ENCODE data around the gene UGT1A7. TPM values are rescaled to one million over a fixed set of nuclear protein-coding genes. Genes with fewer than 3 reads are reported as not detected.

The UGT1A7 gene
- total and polyA plus RNA-seq, 2 experiments from 2014 or later: not detected

DNA sequence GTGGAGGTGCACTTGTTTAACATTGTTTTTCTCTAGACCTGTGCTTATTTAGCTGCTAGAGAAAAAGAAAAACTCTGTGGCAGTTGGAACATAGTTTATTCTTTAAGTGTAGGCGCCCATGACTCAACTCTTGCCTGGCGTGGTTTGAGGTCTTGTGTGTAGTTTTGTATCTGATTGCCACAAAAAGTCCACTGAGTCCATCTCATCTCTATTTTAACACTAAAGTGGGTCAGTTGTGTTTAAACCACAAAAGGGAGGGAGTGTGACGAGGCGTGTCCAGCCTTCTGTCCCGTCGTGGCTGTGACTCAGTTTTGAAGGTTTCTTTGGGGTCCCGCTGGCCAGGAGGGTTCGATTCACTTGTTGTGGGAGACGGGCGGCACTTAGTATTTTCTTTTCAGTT is 25.3 kb upstream of the UGT1A7 start:
- no peaks in the 10 kb centered on the region for H3K9me3 ChIP-seq (ENCODE audit: low read depth)
- no peaks in the 10 kb centered on the region for H4K20me1 ChIP-seq (ENCODE audit: insufficient read depth)
- no peak overlapping the region for H3K27ac ChIP-seq
- no peaks in the 10 kb centered on the region for H3K4me1 ChIP-seq (ENCODE audit: insufficient read depth)
- no peak overlapping the region for H3K9ac ChIP-seq
- DNase-seq: no peak
- no peaks in the 10 kb centered on the region for H3F3A ChIP-seq (ENCODE audit: insufficient read depth)
- no peaks in the 10 kb centered on the region for H3K9me2 ChIP-seq (ENCODE audit: insufficient read depth)
- no peak overlapping the region for H3K4me3 ChIP-seq
- in situ Hi-C loops (cut with MboI): no loop called here
- no peak overlapping the region for H3K4me2 ChIP-seq (ENCODE audit: unreplicated experiment)
- H3K27me3 ChIP-seq (replicated peaks; ENCODE audit: insufficient read depth): peaks cover 16% of the 10 kb centered on the region; the same call in 1 of the 2 replicates
- no peaks in the 10 kb centered on the region for H3K36me3 ChIP-seq (ENCODE audit: low read depth)
- TF ChIP-seq EZH2 (IDR thresholded peaks at IDR 0.05; ENCODE audit: insufficient read depth, poor library complexity, severe bottlenecking) (no peak), EZH2phosphoT487 (IDR thresholded peaks at IDR 0.05; ENCODE audit: insufficient read depth, low read depth) (no peak)
- 60 to 66% methylated on average over 10 of the region's 10 CpGs for whole genome bisulfite sequencing, 2 experiments (ENCODE audit: low coverage in 1 of 2, low lambda C conversion rate in 2 of 2, missing lambda C conversion rate in 2 of 2)
- no peaks in the 10 kb centered on the region for H3K79me2 ChIP-seq (ENCODE audit: insufficient read depth)
- H2AFZ ChIP-seq: no peak overlapping the region

GRCh38 chr2:233658610-233659009 is 23.1 kb upstream of the UGT1A7 start:
- Histone ChIP-seq H3K27me3 (replicated peaks; ENCODE audit: insufficient read depth) (0 out of 2 replicates have a peak, but pooled peaks cover 16% of the 10 kb centered on the region), H3K27ac (no peak overlapping the region), H3K4me2 (ENCODE audit: unreplicated experiment) (no peak overlapping the region), H3K9me2 (ENCODE audit: insufficient read depth) (no peaks in the 10 kb centered on the region), H3F3A (ENCODE audit: insufficient read depth) (no peaks in the 10 kb centered on the region), H3K4me3 (no peak overlapping the region), H3K9ac (no peak overlapping the region), H4K20me1 (ENCODE audit: insufficient read depth) (no peaks in the 10 kb centered on the region), H3K9me3 (ENCODE audit: low read depth) (no peaks in the 10 kb centered on the region), H3K36me3 (ENCODE audit: low read depth) (no peaks in the 10 kb centered on the region), H2AFZ (no peak overlapping the region), H3K79me2 (ENCODE audit: insufficient read depth) (no peaks in the 10 kb centered on the region), H3K4me1 (ENCODE audit: insufficient read depth) (no peaks in the 10 kb centered on the region)
- no peak for DNase-seq
- TF ChIP-seq EZH2 (IDR thresholded peaks at IDR 0.05; ENCODE audit: insufficient read depth, poor library complexity, severe bottlenecking) (no peak), EZH2phosphoT487 (IDR thresholded peaks at IDR 0.05; ENCODE audit: insufficient read depth, low read depth) (no peak)
- in situ Hi-C loops (cut with MboI): no loop called here

DNA sequence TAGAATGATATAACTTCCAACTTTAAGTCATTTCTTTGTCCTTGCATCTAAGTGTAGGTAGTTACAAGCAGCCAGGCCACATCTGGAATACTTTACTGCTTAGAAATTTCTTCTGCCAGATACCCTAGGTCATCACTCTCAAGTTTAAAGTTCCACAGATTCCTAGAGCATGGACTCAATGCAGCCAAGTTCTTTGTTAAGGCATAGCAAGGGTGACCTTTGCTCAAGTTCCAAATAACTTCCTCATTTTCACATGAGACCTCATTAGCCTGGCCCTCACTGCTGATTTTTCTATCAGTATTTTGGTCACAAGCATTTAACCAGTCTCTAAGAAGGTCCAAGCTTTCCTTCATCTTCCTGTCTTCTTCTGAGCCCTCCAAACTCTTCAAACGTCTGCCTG is 17.8 kb upstream of the UGT1A7 start:
- H3K9me2 ChIP-seq (ENCODE audit: insufficient read depth): no peaks in the 10 kb centered on the region
- H3K4me2 ChIP-seq (ENCODE audit: unreplicated experiment): no peak overlapping the region
- WGBS, 2 experiments (ENCODE audit: low coverage in 1 of 2, low lambda C conversion rate in 2 of 2, missing lambda C conversion rate in 2 of 2): 0% methylated on average over 1 of the region's 1 CpG
- no peak overlapping the region for H2AFZ ChIP-seq
- no peak for TF ChIP-seq EZH2phosphoT487 (IDR thresholded peaks at IDR 0.05; ENCODE audit: insufficient read depth, low read depth)
- TF ChIP-seq EZH2 (IDR thresholded peaks at IDR 0.05; ENCODE audit: insufficient read depth, poor library complexity, severe bottlenecking): no peak
- H3K27me3 ChIP-seq (replicated peaks; ENCODE audit: insufficient read depth): no peaks in the 10 kb centered on the region
- no peaks in the 10 kb centered on the region for H4K20me1 ChIP-seq (ENCODE audit: insufficient read depth)
- DNase-seq: no peak
- no peaks in the 10 kb centered on the region for H3K36me3 ChIP-seq (ENCODE audit: low read depth)
- no peaks in the 10 kb centered on the region for H3K9me3 ChIP-seq (ENCODE audit: low read depth)
- H3F3A ChIP-seq (ENCODE audit: insufficient read depth): no peaks in the 10 kb centered on the region
- in situ Hi-C loops (cut with MboI): no loop called here
- H3K79me2 ChIP-seq (ENCODE audit: insufficient read depth): no peaks in the 10 kb centered on the region
- H3K4me3 ChIP-seq: no peak overlapping the region
- no peak overlapping the region for H3K27ac ChIP-seq
- H3K9ac ChIP-seq: no peak overlapping the region
- H3K4me1 ChIP-seq (ENCODE audit: insufficient read depth): no peaks in the 10 kb centered on the region

DNA sequence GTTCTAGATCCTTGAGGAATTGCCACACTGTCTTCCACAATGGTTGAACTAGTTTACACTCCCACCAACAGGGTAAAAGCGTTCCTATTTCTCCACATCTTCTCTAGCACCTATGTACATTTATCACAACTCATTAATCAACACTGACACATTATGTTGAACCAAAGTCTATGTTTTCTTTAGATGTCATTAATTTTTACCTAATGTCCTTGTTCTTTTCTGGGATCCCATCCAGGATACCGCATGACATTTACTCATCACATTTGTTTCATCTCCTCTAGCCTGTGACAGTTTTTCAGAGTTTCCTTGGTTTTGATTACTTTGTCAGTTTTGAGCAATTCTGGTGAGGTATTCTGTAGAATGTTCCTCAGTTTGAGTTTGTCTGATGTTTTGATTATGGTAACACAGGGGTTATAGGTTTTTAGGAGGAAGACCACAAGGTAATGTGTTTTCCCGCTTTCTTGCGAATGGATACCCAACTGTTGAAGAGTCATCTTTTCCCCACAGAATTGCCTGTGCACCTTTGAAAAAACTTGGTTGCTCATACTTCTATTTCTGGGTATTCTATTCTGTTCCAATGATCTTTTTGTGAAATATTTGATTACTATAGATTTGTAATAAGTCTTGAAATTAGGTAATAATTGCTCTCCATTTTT is 13.0 kb upstream of the UGT1A7 start:
- Histone ChIP-seq H3F3A (ENCODE audit: insufficient read depth) (no peaks in the 10 kb centered on the region), H3K9ac (no peak overlapping the region), H3K27ac (no peak overlapping the region), H3K4me2 (ENCODE audit: unreplicated experiment) (no peak overlapping the region), H3K9me2 (ENCODE audit: insufficient read depth) (no peaks in the 10 kb centered on the region), H3K4me3 (no peak overlapping the region), H3K9me3 (ENCODE audit: low read depth) (no peaks in the 10 kb centered on the region), H3K36me3 (ENCODE audit: low read depth) (no peaks in the 10 kb centered on the region), H2AFZ (no peak overlapping the region), H4K20me1 (ENCODE audit: insufficient read depth) (no peaks in the 10 kb centered on the region), H3K27me3 (replicated peaks; ENCODE audit: insufficient read depth) (no peaks in the 10 kb centered on the region; the same call in 1 of the 2 replicates), H3K79me2 (ENCODE audit: insufficient read depth) (no peaks in the 10 kb centered on the region), H3K4me1 (ENCODE audit: insufficient read depth) (no peaks in the 10 kb centered on the region)
- in situ Hi-C loops (cut with MboI): no loop called here
- no peak for DNase-seq
- WGBS, 2 experiments (ENCODE audit: low coverage in 1 of 2, low lambda C conversion rate in 2 of 2, missing lambda C conversion rate in 2 of 2): 45 to 56% methylated on average over 4 of the region's 4 CpGs
- no peak for TF ChIP-seq EZH2 (IDR thresholded peaks at IDR 0.05; ENCODE audit: insufficient read depth, poor library complexity, severe bottlenecking)
- no peak for TF ChIP-seq EZH2phosphoT487 (IDR thresholded peaks at IDR 0.05; ENCODE audit: insufficient read depth, low read depth)
